Activated T-helper 17 cell treated with anti-CD3 and anti-CD28 coated beads, Interleukin-2, amount 50 U/mL, for 72 hours (primary cell): ENCODE results near the gene SIDT1. TPM values are rescaled to one million over a fixed set of nuclear protein-coding genes. Genes with fewer than 3 reads are reported as not detected.

ENCODE experiments used
- ATAC-seq: fragments of 150-1000 bp; cut with Tn5 transposase; replicated peaks from 2 replicates; pipeline ENCODE4 v1.10.0; 2021; ENCODE audit warnings: mild to moderate bottlenecking, moderate library complexity
- H3K27ac Mint-ChIP-seq: one replicate; pipeline ENCODE4 v1.8.0; 2022; ENCODE audit warnings: mixed read lengths
- H3K27me3 Mint-ChIP-seq: one replicate; pipeline ENCODE4 v1.8.0; 2022; ENCODE audit warnings: mixed read lengths
- H3K36me3 Mint-ChIP-seq: one replicate; pipeline ENCODE4 v1.8.0; 2022; ENCODE audit warnings: low read depth, mild to moderate bottlenecking, mixed read lengths
- H3K4me1 Mint-ChIP-seq: one replicate; pipeline ENCODE4 v1.8.0; 2022; ENCODE audit warnings: mixed read lengths
- H3K4me3 Mint-ChIP-seq: one replicate; pipeline ENCODE4 v1.8.0; 2022; ENCODE audit warnings: mild to moderate bottlenecking, mixed read lengths
- H3K9me3 Mint-ChIP-seq: one replicate; pipeline ENCODE4 v1.8.0; 2022; ENCODE audit warnings: mixed read lengths
- total RNA-seq, 2 donors: library from RNA; stranded (reverse); gene quantifications; one replicate each; pipeline ENCODE4 v1.2.3, GENCODE V29; 2022

Gene SIDT1
- total RNA-seq = 10 to 100 TPM; 17.0 to 20.8 TPM

DNA sequence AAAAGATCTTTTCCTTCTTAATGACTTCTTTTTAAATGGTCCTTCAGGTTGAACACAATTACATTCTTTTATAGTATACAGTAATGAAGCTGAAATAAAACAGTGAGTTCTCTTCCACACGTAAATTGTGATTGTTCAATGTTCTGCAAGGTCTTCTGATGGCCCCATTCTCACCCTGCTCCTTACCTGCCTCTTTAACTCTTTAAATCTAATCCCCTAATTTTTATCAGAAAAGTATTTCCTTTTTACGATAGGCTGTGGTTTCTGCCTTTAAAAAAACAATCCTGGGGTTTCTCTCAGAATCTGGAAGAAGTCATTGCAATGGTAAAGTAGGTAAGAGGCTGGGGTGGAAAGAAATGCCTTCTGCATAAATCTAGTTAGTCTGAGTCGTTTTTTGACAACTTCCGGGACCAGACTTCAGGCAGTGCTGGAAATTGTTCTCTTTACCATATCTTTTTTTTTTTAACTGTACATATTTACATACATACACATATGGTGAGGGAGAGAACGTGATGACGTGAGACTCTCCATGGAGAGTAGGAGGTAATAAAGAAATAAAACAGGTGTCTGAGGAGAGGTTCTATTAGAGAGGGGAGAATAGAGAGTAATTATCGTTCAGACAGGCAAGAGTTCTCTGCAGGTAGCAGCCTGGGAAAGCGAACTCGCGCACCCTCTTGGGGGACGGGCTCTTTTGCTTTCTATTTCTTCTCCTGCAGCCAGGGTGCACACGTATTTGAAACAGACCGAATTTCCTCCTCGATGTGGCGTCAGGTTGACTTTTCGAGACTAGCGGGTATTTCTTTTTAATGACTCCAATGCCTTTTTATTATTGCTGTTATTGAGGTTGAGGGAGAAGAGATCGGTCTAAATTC, at the start of gene SIDT1:
Gene SIDT1, plus strand, starts transcription at position 730 of the 872 bp plus-strand sequence. CDS start 467 bp downstream, outside the sequence.
- H3K36me3 Mint-ChIP-seq = no peaks in the 10 kb centered on the region
- no peaks in the 10 kb centered on the region for H3K9me3 Mint-ChIP-seq
- peak within 1 kb of the TSS; percentile 97 for H3K27ac Mint-ChIP-seq
- peak within 1 kb of the TSS; percentile 92 for H3K4me3 Mint-ChIP-seq
- no peaks in the 10 kb centered on the region for H3K27me3 Mint-ChIP-seq
- H3K4me1 Mint-ChIP-seq = peaks cover 33% of the 10 kb centered on the region
- ATAC-seq = peak; percentile 77

DNA sequence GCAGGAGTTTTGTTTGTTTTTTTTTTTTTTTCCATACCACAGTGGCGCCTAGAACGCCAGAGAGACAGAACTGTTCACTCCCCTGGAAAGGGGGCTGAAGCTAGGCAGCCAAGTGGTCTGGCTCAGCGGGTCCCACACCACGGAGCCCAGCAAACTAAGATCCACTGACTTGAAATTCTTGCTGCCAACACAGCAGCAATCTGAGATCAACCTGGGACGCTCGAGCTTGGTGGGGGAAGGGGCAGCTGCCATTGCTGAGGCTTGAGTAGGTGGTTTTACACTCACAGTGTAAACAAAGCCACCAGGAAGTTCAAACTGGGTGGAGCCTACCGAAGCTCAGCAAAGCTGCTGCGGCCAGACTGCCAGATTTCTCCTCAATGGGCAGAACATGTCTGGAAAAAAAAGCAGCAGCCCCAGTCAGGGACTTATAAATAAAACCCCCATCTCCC, 47.2 kb upstream of the SIDT1 start:
- H3K27ac Mint-ChIP-seq = peak overlapping the region; percentile 16
- H3K9me3 Mint-ChIP-seq = peaks cover 4% of the 10 kb centered on the region
- H3K36me3 Mint-ChIP-seq = peaks cover 22% of the 10 kb centered on the region
- peak; percentile 26 for ATAC-seq
- peaks cover 4% of the 10 kb centered on the region for H3K4me1 Mint-ChIP-seq
- peak overlapping the region; percentile 34 for H3K4me3 Mint-ChIP-seq
- H3K27me3 Mint-ChIP-seq = no peaks in the 10 kb centered on the region

DNA sequence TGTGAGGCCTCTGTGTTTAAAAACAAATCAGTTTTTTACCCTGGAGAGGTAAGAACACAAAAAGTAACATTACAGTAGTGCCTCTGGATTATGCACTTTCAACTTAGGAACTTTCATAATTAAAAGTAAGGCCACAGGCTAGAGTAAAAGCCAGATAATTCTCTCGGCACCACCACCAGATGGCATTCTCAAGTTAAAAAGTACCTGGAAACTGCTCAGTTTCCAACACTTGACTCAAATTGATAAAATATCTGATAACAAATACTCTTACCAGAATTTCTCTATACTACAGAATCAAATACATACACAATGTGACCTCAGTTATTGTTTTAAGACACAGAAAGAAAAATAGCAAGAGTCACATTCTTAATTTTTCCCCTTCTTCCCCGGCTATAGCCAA, 37.3 kb upstream of the SIDT1 start:
- peaks cover 6% of the 10 kb centered on the region for H3K4me1 Mint-ChIP-seq

DNA sequence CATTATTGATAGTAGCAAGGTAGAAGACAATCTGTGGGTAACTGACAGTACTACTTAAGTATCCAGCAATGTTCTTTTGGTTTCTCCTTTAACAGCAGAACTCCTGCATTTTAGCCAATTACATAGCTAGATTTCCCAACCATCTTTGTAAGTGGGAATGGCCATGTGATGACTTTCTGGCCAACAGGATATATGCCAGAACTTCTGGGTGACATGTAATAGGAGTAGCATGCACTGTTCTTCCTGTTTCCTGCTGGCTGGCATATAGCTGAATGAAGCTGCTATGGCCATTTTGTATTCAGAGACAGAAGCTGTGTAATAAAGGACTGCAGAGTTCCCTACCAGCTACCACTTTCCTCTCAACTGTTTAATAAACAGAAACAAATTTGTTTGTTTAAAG, 35.4 kb upstream of the SIDT1 start:
- H3K27me3 Mint-ChIP-seq = no peaks in the 10 kb centered on the region

More for the DNA sequence above, 37.3 kb upstream of the SIDT1 start:
- Mint-ChIP-seq H3K4me3 (no peak overlapping the region), H3K27me3 (no peaks in the 10 kb centered on the region), H3K36me3 (peaks cover 75% of the 10 kb centered on the region), H3K27ac (no peak overlapping the region), H3K9me3 (no peaks in the 10 kb centered on the region)
- peak; percentile 42 for ATAC-seq

DNA sequence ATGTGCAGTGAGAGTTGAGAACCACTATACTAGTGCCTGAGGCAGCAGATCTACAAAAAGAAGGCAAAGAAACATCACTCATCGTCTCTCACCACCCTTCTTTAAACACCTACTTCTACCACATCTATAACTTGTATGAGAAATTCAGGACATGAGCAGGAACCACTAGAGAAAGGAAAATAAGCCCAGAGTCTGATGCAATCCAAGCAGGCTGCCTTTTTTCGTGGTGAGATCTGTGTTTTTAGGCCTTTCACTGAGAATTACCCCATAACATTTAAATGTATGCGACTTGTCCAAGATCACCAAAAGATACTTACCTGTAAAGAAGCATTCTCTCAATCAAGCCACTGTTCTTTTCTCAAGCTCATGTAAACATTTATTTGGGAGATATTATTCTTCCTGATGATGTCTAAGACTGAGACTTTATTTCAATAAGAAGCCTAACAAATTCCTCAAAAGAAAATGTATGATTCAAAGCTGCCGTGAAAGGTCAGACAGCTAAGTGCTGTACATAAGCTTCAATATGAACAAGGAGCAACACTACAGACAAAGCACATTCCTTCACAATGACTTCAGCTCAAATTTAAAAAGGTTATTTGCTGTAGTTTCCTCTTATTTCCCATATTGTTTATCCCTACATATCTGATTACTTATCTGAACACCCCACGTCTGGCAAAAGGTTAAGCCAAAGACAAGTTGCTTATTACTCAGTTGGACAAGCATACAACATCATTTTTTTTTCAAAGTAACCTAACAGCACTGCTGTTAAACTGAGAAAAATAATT, 33.9 kb upstream of the SIDT1 start:
- H3K27ac Mint-ChIP-seq = no peak overlapping the region
- H3K9me3 Mint-ChIP-seq = no peaks in the 10 kb centered on the region
- no peaks in the 10 kb centered on the region for H3K27me3 Mint-ChIP-seq
- H3K4me3 Mint-ChIP-seq = no peak overlapping the region
- H3K4me1 Mint-ChIP-seq = no peaks in the 10 kb centered on the region
- ATAC-seq = no peak
- peaks cover 74% of the 10 kb centered on the region for H3K36me3 Mint-ChIP-seq

More for the DNA sequence above, 35.4 kb upstream of the SIDT1 start:
- Mint-ChIP-seq H3K36me3 (peaks cover 75% of the 10 kb centered on the region), H3K9me3 (no peaks in the 10 kb centered on the region), H3K27ac (no peak overlapping the region), H3K4me3 (no peak overlapping the region), H3K4me1 (no peaks in the 10 kb centered on the region)
- no peak for ATAC-seq

DNA sequence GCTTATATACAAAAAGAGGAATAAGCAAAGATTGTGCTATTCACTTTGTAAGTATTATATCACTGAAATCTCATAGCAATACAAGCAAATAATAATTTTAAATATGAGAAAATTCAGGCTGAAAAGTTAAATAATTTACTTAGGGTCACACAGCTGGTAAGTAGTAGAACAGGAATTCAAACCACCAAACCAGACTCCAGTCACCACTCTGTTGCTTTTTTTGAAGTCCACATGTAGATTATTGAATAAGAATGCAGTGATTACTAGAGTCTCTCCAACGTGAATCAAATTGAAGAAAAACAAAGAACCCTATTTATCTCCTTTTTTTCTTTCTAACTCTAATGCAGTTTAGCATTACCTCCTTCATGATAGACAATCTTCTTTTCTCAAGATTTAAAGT, 33.3 kb upstream of the SIDT1 start:
- Mint-ChIP-seq H3K4me1 (no peaks in the 10 kb centered on the region), H3K4me3 (no peak overlapping the region), H3K27ac (no peak overlapping the region), H3K9me3 (no peaks in the 10 kb centered on the region), H3K36me3 (peaks cover 77% of the 10 kb centered on the region), H3K27me3 (no peaks in the 10 kb centered on the region)
- no peak for ATAC-seq

DNA sequence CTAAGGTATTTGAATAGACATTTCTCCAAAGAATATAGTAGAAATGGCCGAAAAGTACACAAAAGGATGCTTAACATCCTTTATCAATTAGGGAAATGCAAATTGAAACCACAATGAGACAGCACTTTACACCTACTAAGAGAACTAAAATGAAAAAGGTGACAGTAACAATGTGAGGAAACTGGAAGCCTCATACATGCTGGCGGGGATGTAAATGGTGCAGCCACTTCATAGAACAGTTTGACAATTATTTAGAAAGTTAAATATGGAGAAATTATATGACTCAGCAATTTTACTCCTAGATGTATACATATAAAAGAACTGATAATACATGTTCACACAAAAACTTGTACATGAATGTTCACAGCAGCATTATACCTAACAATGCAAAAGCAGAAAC, 30.8 kb upstream of the SIDT1 start:
- no peak for ATAC-seq
- Mint-ChIP-seq H3K36me3 (peaks cover 95% of the 10 kb centered on the region), H3K9me3 (no peaks in the 10 kb centered on the region), H3K4me3 (no peak overlapping the region), H3K27ac (no peak overlapping the region), H3K27me3 (no peaks in the 10 kb centered on the region), H3K4me1 (no peaks in the 10 kb centered on the region)

DNA sequence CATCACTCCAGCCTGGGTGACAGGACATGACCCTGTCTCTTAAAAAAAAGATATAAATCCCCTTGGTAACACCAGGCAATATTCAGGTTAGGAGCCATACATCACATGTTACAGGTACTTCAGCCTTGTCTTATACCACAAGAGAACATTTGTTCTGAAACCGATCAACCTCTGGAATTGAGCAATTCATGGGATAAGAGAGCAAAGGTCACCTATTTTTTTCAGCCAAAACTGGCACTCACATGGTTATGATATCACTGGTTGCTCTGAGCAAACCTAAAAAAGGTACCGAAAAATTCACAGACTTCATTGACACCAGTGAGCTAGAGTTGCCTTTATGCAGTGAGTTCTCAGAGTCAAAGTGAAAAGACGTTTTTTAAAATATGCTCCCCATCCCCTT, 26.5 kb upstream of the SIDT1 start:
- Mint-ChIP-seq H3K4me3 (no peak overlapping the region), H3K4me1 (peaks cover 11% of the 10 kb centered on the region), H3K36me3 (peaks cover 54% of the 10 kb centered on the region), H3K27me3 (no peaks in the 10 kb centered on the region), H3K27ac (no peak overlapping the region), H3K9me3 (no peaks in the 10 kb centered on the region)
- no peak for ATAC-seq

DNA sequence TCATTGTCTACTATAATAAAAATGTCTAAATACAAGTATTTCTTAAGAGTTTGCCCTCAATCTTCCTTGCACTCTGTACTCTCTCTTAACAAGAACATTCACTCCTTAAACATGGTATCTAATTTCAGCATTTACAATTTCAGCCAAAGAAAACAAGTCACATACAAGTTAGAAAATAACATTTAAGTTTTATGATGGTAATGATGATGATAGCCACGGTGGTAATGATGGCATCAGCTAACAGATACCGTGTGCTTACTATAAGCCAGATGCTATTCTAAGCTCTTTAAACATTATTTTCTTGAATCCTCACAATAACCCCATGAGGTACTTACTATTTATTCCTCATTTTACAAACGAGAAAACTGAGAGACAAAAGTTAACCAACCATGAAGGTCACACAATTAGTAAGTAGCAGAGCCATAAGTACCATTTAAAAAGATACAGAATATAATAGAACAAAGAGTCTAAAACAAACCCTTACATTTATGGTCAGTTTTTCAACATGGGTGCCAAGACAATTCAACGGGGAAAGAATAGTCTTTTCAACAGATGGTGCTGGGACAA, 24.8 kb upstream of the SIDT1 start:
- H3K4me1 Mint-ChIP-seq = peaks cover 17% of the 10 kb centered on the region
- H3K27ac Mint-ChIP-seq = no peak overlapping the region
- no peak for ATAC-seq
- no peak overlapping the region for H3K4me3 Mint-ChIP-seq
- H3K27me3 Mint-ChIP-seq = no peaks in the 10 kb centered on the region
- H3K36me3 Mint-ChIP-seq = peaks cover 37% of the 10 kb centered on the region
- H3K9me3 Mint-ChIP-seq = no peaks in the 10 kb centered on the region

DNA sequence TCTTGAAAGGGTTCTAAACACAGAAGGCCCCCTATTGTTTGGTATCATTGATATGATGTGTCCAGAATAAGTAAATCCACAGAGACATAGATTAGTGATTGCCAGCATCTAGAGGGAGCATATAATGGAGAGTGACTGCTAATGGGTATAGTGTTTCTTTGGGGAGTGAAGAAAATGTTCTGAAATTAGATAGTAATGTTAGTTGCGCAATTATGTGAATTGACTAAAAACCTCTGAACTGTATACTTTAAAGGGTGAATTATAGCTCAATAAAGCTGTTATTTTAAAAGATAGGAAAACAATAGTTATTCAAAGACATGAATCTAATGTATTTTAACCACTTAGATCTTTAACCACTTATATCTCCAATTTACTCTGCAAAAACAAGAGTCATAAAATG, 23.4 kb upstream of the SIDT1 start:
- Mint-ChIP-seq H3K27me3 (no peaks in the 10 kb centered on the region), H3K27ac (no peak overlapping the region), H3K36me3 (peaks cover 28% of the 10 kb centered on the region), H3K4me1 (peaks cover 20% of the 10 kb centered on the region), H3K4me3 (no peak overlapping the region), H3K9me3 (no peaks in the 10 kb centered on the region)
- ATAC-seq = no peak

DNA sequence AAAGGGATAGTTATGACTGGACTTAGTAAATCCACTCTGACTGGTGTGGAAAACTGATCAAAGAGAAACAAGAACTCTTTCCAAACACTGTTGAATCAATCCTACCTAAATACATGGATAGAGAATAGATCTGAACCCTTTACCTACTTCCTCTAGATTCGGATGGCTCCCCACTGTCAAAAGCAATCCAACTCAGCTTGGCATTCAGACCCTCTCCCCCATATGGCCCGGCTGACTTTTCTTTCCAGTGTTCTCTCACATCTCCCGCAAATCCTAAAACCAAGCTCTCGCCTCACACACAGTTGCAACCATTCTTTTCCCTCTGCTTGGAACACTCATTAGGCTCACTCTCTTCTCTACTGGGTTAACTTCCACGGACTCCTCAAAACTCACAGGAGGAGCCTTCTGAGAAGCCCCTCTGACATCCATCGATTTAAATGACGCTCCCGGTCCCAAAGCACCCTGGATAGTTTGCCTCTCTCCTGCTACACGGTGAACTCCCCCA, 18.0 kb upstream of the SIDT1 start:
- Mint-ChIP-seq H3K27me3 (peaks cover 11% of the 10 kb centered on the region), H3K9me3 (no peaks in the 10 kb centered on the region), H3K4me1 (peaks cover 15% of the 10 kb centered on the region), H3K36me3 (no peaks in the 10 kb centered on the region), H3K4me3 (no peak overlapping the region), H3K27ac (no peak overlapping the region)
- no peak for ATAC-seq

DNA sequence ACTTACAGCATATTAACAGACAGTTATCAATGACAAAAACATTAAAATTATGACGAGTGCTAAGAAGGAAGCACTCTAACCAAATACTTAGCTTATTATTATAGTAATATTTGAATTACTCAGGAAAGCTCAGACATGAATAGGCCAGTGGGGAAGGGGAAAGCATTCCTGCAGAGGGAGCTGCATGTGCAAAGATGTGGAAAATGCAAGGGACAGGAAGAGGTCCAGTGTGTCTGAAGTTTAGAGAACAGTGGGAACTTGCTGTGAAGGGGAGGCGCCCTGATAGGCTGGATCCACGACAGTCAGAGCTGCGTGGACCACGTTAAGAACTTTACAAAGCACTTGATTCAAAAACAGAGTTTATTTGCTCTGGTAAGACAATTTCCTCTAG, 16.2 kb upstream of the SIDT1 start:
- H3K4me1 Mint-ChIP-seq = peaks cover 9% of the 10 kb centered on the region
- H3K4me3 Mint-ChIP-seq = no peak overlapping the region
- H3K27ac Mint-ChIP-seq = no peak overlapping the region
- ATAC-seq = no peak
- H3K9me3 Mint-ChIP-seq = no peaks in the 10 kb centered on the region
- no peaks in the 10 kb centered on the region for H3K36me3 Mint-ChIP-seq
- peaks cover 11% of the 10 kb centered on the region for H3K27me3 Mint-ChIP-seq

DNA sequence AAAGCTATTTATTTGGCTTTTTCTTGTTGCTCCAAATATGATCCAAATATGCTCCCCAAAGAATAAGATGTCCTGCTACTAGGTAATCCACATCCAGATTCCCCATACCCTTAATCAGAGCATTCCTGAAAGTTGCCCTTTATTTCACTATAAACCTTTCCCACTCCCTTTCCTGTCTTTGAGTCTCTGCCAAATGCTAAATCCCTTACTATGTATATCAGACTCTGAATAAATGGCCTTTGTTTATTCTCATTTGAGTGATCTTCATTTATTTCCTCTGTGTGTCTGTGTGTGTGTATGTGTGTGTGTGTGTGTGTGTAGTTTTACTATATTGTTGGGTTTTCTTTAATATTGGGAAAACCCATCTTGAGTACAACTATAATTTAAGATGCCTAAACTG, 10.4 kb upstream of the SIDT1 start:
- ATAC-seq = no peak
- H3K27ac Mint-ChIP-seq = no peak overlapping the region
- no peaks in the 10 kb centered on the region for H3K4me1 Mint-ChIP-seq
- peaks cover 9% of the 10 kb centered on the region for H3K27me3 Mint-ChIP-seq
- H3K36me3 Mint-ChIP-seq = no peaks in the 10 kb centered on the region
- H3K9me3 Mint-ChIP-seq = no peaks in the 10 kb centered on the region
- H3K4me3 Mint-ChIP-seq = no peak overlapping the region

DNA sequence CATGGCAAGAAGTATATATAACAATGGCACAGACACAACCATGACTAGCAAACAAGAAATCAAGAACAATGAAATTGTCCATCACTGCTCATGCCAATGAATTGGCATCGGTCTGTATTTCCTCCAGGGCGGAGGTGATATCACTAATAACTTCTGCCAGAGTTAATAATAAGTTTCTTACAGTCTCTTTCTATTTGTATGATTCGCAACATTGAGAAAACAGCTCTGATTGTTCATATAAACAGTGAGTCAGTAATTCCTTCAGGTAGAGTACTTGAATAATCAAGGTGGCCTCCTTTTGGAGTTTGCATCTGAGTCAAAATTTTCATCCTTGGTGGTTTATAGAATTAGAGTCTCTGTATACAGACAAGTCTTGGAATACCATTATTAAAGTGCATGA, 9.1 kb upstream of the SIDT1 start:
- H3K27ac Mint-ChIP-seq = no peak overlapping the region

More for the DNA sequence above, 9.1 kb upstream of the SIDT1 start:
- no peaks in the 10 kb centered on the region for H3K4me1 Mint-ChIP-seq
- no peak overlapping the region for H3K4me3 Mint-ChIP-seq
- H3K36me3 Mint-ChIP-seq = no peaks in the 10 kb centered on the region
- peaks cover 4% of the 10 kb centered on the region for H3K27me3 Mint-ChIP-seq
- no peaks in the 10 kb centered on the region for H3K9me3 Mint-ChIP-seq
- ATAC-seq = no peak
